HL-60 (cell line): ENCODE measurements around the gene GRK5.

Experiments
- DNase-seq, 2 experiments: peaks; one replicate each; pipeline ENCODE4 v3.0.0-alpha.2; 2010 to 2020; ENCODE audit warnings: low read depth in 1 of 2, low spot score in 1 of 2
- H3K27ac ChIP-seq: fragments of 250-450 bp; sonication (Bioruptor Pico); replicated peaks from 2 replicates; pipeline ENCODE4 v1.5.1; 2020; ENCODE audit warnings: mild to moderate bottlenecking, moderate library complexity
- H3K27me3 ChIP-seq: fragments of 250-450 bp; sonication (Bioruptor Pico); 2 replicates; pipeline ENCODE4 v1.5.1; 2021; ENCODE audit warnings: mild to moderate bottlenecking, moderate library complexity; ENCODE audit not compliant: insufficient read depth, poor library complexity, severe bottlenecking
- H3K4me3 ChIP-seq: replicated peaks from 2 replicates; pipeline ENCODE4 v1.5.1; 2011; ENCODE audit warnings: mild to moderate bottlenecking, control low read depth, low read length; ENCODE audit not compliant: insufficient read depth
- CTCF ChIP-seq: IDR thresholded peaks from one replicate; pipeline ENCODE4 v1.5.1; 2011; ENCODE audit warnings: low read length, control low read depth, inconsistent platforms; ENCODE audit not compliant: insufficient read depth
- GABPA ChIP-seq: IDR thresholded peaks from 2 replicates; pipeline ENCODE4 v1.6.1; 2012; ENCODE audit warnings: low read depth
- POLR2AphosphoS5 ChIP-seq: IDR thresholded peaks from 2 replicates; pipeline ENCODE4 v1.6.1; 2012; ENCODE audit warnings: low read depth
- SPI1 ChIP-seq: IDR thresholded peaks from 2 replicates; pipeline ENCODE4 v1.6.1; 2012; ENCODE audit warnings: low read depth, mild to moderate bottlenecking, borderline replicate concordance
- TF ChIP-seq, protein P1 (sequence below): IDR thresholded peaks from 2 replicates; pipeline ENCODE4 v1.6.1; 2012; ENCODE audit warnings: low read depth; ENCODE audit not compliant: insufficient replicate concordance

The GRK5 gene

GRCh38 chr10:119407254-119407777 is 199.9 kb downstream of the GRK5 start:
- TF ChIP-seq CTCF (no peak), SPI1 (no peak), GABPA (no peak), POLR2AphosphoS5 (no peak)
- TF ChIP-seq, protein P1, sequence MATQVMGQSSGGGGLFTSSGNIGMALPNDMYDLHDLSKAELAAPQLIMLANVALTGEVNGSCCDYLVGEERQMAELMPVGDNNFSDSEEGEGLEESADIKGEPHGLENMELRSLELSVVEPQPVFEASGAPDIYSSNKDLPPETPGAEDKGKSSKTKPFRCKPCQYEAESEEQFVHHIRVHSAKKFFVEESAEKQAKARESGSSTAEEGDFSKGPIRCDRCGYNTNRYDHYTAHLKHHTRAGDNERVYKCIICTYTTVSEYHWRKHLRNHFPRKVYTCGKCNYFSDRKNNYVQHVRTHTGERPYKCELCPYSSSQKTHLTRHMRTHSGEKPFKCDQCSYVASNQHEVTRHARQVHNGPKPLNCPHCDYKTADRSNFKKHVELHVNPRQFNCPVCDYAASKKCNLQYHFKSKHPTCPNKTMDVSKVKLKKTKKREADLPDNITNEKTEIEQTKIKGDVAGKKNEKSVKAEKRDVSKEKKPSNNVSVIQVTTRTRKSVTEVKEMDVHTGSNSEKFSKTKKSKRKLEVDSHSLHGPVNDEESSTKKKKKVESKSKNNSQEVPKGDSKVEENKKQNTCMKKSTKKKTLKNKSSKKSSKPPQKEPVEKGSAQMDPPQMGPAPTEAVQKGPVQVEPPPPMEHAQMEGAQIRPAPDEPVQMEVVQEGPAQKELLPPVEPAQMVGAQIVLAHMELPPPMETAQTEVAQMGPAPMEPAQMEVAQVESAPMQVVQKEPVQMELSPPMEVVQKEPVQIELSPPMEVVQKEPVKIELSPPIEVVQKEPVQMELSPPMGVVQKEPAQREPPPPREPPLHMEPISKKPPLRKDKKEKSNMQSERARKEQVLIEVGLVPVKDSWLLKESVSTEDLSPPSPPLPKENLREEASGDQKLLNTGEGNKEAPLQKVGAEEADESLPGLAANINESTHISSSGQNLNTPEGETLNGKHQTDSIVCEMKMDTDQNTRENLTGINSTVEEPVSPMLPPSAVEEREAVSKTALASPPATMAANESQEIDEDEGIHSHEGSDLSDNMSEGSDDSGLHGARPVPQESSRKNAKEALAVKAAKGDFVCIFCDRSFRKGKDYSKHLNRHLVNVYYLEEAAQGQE: no peak
- Histone ChIP-seq H3K27me3 (no peaks in the 10 kb centered on the region), H3K4me3 (no peak overlapping the region), H3K27ac (peak overlapping the region; percentile 39)
- DNase-seq: no peak

DNA sequence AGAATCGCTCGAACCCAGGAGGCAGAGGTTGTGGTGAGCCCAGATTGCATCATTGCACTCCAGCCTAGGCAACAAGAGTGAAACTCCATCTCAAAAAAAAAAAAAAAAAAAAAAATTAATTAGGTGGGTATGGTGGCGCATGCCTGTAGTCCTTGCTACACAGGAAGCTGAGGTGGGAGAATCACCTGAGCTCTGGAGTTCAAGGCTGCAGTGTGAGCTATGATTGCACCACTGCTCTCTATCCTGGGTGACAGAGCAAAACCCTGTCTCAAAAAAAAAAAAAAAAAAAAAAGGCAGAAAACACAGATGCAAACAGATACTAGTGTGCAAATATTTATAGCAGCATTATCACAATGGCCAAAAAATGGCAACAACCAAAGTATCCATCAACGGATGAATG is 200.7 kb downstream of the GRK5 start:
- TF ChIP-seq GABPA (no peak), CTCF (no peak), POLR2AphosphoS5 (no peak), SPI1 (no peak)
- TF ChIP-seq, protein P1: no peak
- H3K4me3 ChIP-seq: no peak overlapping the region

GRCh38 chr10:119408969-119409371 is 201.6 kb downstream of the GRK5 start:
- TF ChIP-seq SPI1: no peak
- no peak for TF ChIP-seq CTCF
- no peak for TF ChIP-seq GABPA
- TF ChIP-seq, protein P1: no peak
- no peak for TF ChIP-seq POLR2AphosphoS5
- no peak for DNase-seq
- Histone ChIP-seq H3K4me3 (no peak overlapping the region), H3K27ac (no peak overlapping the region), H3K27me3 (no peaks in the 10 kb centered on the region)

More for the DNA sequence above, 200.7 kb downstream of the GRK5 start:
- DNase-seq: no peak
- Histone ChIP-seq H3K27me3 (no peaks in the 10 kb centered on the region), H3K27ac (no peak overlapping the region)
